ELR (cell line): ENCODE results near the gene CDYL2.
"Not testable (repeated sequence)": the region's sequence is repeated elsewhere in the genome, so short reads cannot be mapped to it uniquely, and the experiment has no call there.

ENCODE experiments used
- DNase-seq: peaks from one replicate; pipeline ENCODE4 v3.0.0-alpha.2; 2015; ENCODE audit warnings: low read depth

Gene CDYL2

DNA sequence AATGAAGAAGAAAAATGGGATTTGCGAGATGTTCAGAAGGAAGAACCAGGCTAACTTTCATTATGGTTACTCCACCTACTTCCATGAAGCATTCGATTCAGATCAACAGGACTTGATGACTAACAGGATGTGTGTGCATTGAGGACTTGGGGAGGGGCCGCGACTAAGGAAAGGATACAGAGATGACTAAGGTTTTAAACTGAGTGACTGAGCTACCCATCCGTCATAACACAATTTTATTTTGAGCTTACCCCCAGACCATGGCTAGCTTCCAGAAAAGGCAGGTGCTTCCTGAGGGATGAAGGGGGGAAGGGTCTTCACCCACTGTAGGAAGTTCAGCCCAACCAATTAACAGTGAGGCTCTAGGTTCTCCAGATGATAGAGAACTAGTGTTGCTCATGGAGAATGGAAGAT, 2.5 kb upstream of the CDYL2 start:
- peak; percentile 88 for DNase-seq

DNA sequence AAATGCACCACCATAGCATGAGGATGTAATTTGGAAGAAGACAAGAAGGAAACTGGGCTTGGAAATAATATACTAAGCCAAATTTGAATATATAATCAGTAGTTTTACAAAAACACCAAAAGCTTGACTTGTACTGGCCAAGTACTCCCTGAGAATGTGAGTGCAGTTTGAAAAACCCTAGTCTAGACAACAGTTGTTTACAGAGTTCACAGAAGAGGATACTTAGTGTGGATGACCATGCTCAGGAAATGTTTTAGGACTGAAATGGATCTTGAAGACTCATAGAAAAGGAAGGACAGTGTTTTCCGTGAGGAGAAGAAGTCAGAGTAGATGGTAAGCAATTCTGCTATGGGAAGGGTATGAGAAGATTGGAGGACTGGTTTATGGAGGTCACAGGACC, 1.9 kb upstream of the CDYL2 start:
- no peak for DNase-seq

DNA sequence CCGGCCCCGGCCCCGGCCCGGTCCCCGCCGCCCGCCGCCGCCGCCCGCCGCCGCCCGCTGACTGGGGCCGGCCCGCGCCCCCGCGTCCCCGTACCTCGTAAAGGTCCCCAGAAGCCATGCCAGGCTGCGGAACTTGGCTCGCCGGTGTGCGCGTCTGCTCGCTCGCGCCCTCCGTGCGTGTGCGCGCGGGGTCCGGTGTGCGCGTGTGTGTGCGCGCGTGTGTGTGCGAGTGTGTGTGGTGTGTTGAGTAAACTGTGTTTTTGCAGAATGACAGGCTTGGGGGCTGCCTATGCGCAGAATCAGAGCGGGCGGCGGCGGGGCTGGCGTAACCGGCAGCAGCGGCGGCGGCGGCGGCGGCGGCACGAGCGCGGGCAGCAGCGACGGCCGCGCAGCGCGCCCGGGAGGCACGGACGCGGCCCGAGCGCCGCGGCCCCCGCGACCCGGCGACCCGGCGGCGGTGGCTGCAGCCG, 307 bp downstream of the CDYL2 start:
- peak; percentile 45 for DNase-seq

GRCh38 chr16:80803339-80804055, 901 bp downstream of the CDYL2 start:
- peak; percentile 36 for DNase-seq

GRCh38 chr16:80802902-80803301, 1.5 kb downstream of the CDYL2 start:
- no peak for DNase-seq

DNA sequence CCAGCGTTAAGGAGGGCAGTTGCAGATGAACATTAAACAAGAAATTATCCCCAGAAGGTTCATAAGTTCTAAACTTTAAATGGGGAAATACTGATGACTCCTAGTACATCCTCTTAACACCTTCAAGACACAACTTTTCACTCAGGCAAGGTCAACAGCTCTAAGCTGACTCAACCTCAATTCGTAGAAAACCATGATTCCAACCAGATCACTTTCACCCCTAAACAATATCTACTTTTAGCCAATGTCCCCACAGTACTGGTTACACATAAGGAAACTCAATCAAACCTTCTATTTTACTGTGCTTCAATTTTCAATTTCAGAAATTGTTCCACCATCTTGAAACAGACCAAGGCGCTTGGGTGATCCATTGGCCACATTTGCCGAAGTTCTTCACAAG, 2.3 kb downstream of the CDYL2 start:
- no peak for DNase-seq

- no peak for DNase-seq
Observed at GRCh38 chr16:80794071-80794470, 10.3 kb downstream of the CDYL2 start.

- DNase-seq: no peak
Observed at GRCh38 chr16:80792031-80792430, 12.4 kb downstream of the CDYL2 start.

DNA sequence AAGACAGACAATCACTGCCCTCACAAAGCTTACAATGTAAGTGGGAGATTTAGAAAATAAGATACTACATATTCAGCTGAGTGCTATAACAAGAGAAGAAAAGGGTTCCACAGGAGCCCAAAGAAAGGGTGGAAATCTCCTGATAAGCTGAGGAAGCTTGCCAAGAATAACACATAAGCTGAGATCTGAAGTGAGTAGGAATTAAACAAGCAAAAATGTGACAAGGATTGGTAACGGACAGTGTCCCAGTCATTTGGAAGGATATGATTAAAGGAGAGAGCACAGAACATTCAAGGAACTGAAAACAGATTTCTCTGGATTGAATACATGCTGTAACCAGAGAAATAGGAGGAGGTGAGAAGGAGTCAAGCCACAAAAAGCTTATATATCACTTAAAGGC, 13.0 kb downstream of the CDYL2 start:
- DNase-seq: no peak

GRCh38 chr16:80790751-80791150, 13.6 kb downstream of the CDYL2 start:
- no peak for DNase-seq

- no peak for DNase-seq
Observed at GRCh38 chr16:80788027-80788426, 16.4 kb downstream of the CDYL2 start.

GRCh38 chr16:80786561-80786960, 17.8 kb downstream of the CDYL2 start:
- DNase-seq: not testable (repeated sequence)

GRCh38 chr16:80784951-80785350, 19.4 kb downstream of the CDYL2 start:
- no peak for DNase-seq

DNA sequence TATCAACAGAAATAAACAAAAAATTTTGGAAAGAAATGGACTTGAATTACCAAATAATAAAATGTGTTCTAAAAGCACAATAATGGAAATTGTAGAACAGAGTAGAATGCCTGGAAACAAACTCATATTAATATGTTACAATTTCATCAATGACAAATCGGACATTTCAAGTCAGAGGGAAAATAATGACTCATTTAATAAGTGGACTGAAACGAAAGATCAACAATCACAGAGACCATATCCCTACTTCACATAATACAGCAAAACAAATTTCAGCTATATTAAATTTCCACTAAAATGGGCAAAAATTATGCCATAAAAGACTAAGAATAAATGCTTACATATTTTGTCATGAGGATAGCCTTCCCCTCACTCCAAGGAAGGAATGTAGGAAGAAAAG, 25.7 kb downstream of the CDYL2 start:
- no peak for DNase-seq

DNA sequence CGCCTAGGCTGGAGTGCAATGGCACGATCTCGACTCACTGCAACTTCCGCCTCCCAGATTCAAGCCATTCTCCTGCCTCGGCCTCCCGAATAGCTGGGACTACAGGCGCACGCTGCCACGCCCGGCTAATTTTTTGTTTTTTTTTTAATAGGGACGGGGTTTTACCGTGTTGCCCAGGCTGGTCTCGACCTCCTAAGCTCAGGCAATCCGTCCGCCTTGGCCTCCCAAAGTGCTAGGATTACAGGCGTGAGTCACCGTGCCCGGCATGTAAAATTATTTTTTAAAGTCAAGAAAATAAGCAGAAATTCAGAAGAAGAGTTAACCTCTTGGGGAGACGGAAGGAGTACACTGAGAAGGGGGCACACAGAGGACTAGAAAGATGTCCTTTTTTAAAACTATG, 27.5 kb downstream of the CDYL2 start:
- DNase-seq: no peak

GRCh38 chr16:80775450-80775849, 28.9 kb downstream of the CDYL2 start:
- DNase-seq: no peak

GRCh38 chr16:80766798-80767197, 37.6 kb downstream of the CDYL2 start:
- no peak for DNase-seq

GRCh38 chr16:80759419-80760162, 44.8 kb downstream of the CDYL2 start:
- DNase-seq: no peak

DNA sequence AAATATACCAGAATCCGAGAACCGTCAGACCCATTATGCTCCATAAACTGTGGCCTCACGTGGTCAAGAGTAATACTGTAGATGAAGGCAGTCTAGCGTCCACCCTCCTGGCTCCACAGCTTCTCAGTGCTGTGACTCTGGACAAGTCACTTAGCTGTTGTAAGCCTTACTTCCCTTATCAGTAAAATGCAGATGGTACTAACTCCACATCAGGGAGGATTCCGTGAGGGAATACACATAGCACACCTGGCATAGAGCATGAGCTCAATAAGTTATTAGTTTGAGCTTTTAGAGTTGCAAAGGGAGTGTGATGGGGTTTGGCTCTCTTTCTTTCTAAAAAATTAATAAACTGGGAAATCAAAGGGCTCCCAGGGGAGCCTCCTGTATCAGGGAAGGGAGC, 49.9 kb downstream of the CDYL2 start:
- DNase-seq: no peak

GRCh38 chr16:80752541-80752940, 51.9 kb downstream of the CDYL2 start:
- no peak for DNase-seq

DNA sequence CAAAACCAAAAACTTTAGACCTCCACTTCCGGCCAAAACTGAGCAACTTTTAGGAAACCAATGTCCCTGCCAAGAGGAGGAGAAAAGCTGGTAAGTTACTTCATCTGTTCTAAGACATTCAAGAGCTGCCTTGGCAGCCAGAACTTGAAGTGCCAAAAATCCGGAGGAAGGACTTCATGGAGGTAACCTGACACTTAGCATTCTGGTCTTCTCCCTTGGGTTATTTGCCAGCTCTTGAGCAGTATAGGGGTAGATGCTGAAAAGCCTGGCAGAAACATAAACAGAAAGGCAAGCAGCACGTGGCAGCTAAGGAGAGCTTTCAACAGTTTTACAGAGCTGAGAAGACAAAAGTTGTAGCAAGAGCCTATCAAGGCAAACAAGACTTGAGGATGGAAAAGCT, 53.2 kb downstream of the CDYL2 start:
- DNase-seq: no peak

- no peak for DNase-seq
Observed at GRCh38 chr16:80746231-80746630, 58.2 kb downstream of the CDYL2 start.

GRCh38 chr16:80744856-80745255, 59.5 kb downstream of the CDYL2 start:
- DNase-seq: no peak

- no peak for DNase-seq
Observed at GRCh38 chr16:80743772-80744171, 60.6 kb downstream of the CDYL2 start.
